ENCODE data around the gene SNAP47. TPM values are rescaled to one million over a fixed set of nuclear protein-coding genes. Genes with fewer than 3 reads are reported as not detected.
"Not testable (repeated sequence)": the region's sequence is repeated elsewhere in the genome, so short reads cannot be mapped to it uniquely, and the experiment has no call there.

The SNAP47 gene, protein sequence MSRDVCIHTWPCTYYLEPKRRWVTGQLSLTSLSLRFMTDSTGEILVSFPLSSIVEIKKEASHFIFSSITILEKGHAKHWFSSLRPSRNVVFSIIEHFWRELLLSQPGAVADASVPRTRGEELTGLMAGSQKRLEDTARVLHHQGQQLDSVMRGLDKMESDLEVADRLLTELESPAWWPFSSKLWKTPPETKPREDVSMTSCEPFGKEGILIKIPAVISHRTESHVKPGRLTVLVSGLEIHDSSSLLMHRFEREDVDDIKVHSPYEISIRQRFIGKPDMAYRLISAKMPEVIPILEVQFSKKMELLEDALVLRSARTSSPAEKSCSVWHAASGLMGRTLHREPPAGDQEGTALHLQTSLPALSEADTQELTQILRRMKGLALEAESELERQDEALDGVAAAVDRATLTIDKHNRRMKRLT
- 79.8 and 86.1 TPM in 2 replicates for total RNA-seq (2014; rRNA removed; shearing (Covaris generic); ENCODE audit: low replicate concordance)

DNA sequence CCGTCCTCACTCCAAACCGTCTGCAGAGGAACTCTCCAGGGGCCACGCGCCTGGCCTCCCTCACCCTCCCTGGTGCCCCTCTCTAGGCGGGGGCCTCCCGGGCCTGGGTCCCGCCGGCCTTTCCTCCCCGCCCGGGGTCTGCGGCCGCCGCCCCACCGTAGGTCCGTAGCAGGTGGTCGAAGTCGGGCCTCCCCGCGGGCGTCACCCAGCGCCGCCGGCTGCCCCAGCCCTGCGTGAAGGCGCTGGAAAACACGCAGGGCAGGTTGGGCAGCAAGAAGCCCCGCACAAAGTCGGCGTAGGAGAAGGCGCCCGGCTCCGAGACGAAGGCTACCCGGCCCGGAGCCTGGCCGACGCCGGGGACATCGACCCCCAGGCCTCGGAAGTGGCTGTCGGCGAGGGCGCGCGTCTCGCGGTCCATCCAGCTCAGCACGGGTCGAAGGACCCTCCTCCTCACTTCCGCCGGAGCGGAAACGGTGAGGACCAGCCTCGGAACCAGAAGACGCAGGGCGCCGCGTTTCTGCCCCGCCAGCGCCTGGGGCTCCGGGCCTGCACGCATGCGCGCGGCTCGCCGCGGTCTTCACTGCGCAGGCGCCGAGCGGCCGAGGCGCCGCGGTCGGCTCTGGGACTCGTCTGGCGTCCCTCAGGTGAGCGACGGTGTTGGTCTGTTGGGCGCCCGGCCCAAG, at the start of gene SNAP47, which contains the start of gene JMJD4:
Gene SNAP47 (plus strand): TSS at position 580 of the 683 bp plus-strand sequence. CDS start 12,302 bp downstream, outside the sequence.
Gene JMJD4 (minus strand): TSS at position 447 of the 683 bp plus-strand sequence. CDS start 29 bp downstream, at position 418.
- in situ Hi-C loops (cut with HindIII; ENCODE audit: low pct_unique_long_range_greater_than_20kb, low sequenced_read_pairs): no loop called here

DNA sequence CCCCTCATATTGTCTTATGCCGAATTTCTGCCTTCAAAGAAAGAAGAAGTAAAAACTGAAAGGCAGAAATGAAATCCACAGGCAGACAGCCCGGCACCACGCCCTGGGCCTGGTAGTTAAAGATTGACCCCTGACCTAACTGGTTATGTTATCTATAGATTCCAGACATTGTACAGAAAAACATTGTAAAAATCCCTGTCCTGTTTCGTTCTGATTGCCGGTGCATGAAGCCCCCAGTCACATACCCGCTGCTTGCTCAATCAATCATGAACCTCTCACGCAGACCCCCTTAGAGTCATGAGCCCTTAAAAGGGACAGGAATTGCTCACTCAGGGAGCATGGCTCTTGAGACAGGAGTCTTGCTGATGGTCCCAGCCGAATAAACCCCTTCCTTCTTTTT, 49.4 kb upstream of the SNAP47 start:
- in situ Hi-C loops (cut with HindIII; ENCODE audit: low pct_unique_long_range_greater_than_20kb, low sequenced_read_pairs): no loop called here
- no peak for DNase-seq (ENCODE audit: low read depth)

More for the DNA sequence above, at the start of gene SNAP47, which contains the start of gene JMJD4:
- DNase-seq (ENCODE audit: low read depth): peak; percentile 91

DNA sequence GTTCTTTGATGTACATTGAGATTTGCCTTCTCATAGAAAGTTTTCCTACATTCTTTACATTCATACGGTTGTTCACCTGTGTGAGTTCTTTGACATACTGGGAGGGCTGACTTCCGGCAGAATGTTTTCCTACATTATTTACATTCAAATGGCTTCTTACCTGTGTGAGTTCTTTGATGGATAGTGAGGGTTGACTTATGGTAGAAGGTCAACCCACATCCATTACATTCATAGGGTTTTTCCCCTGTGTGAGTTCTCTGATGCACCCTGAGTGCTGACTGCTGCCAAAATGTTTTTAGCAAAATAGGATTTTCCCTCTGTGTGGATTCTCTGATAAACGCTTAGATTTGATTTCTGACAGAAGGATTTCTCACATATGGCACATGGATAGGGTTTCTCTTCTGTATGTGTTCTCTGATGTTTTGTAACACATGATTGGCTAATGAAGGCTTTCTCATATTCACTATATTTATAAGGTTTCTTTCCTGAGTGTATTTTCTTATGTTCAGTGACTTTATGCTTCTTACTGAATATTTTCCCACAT, 37.8 kb upstream of the SNAP47 start:
- DNase-seq (ENCODE audit: low read depth): no peak
- in situ Hi-C loops (cut with HindIII; ENCODE audit: low pct_unique_long_range_greater_than_20kb, low sequenced_read_pairs): no loop called here

DNA sequence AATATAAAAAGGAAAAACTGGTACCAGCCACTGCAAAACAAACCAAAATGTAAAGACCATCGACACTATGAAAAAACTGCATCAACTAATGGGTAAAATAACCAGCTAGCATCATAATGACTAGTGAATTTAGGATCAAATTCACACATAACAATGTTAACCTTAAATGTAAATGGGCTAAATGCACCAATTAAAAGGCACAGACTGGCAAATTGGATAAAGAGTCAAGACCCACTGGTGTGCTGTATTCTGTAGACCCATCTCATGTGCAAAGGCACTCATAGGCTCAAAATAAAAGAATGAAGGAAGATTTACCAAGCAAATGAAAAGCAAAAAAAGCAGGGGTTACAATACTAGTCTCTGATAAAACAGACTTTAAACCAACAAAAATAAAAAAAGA, 33.6 kb upstream of the SNAP47 start:
- DNase-seq (ENCODE audit: low read depth); in situ Hi-C loops (cut with HindIII; ENCODE audit: low pct_unique_long_range_greater_than_20kb, low sequenced_read_pairs): not testable (repeated sequence)

DNA sequence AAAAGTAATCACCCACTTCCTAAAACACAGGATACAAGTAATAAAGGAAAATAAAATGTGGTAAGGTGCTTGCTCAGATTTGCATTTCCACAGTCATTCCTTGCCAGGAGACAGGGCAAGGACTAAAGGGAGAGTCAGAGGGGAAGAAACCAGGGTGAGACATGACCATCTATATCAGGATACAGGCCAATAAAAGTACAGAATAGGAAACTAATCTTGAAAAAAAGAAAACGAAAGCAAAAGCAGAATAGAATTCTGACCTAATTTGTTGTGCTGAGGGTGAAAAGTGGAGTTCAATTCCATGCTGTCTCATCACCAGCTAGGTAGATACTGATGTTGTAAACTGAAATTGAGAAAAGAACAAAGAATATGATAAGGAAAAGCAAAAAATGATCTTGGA, 27.4 kb upstream of the SNAP47 start:
- in situ Hi-C loops (cut with HindIII; ENCODE audit: low pct_unique_long_range_greater_than_20kb, low sequenced_read_pairs): no loop called here
- no peak for DNase-seq (ENCODE audit: low read depth)

DNA sequence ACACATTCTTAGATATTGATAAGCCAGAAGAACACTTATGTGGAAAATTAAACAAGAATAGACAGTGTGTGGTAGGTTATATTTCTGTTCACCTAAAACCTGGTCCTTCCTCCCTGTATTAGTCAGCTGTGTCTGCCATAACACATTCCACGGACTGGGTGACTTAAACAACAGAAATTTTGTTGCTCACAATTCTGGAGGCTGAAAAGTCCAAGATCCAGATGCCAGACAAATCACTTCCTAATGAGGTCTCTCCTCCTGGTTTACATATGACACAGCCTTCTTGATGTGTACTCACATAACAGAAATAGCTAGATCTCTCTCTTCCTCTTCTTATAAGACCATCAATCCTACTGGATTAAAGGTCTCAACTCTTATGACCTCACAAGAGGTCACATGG, 25.8 kb upstream of the SNAP47 start:
- DNase-seq (ENCODE audit: low read depth): no peak
- in situ Hi-C loops (cut with HindIII; ENCODE audit: low pct_unique_long_range_greater_than_20kb, low sequenced_read_pairs): no loop called here

DNA sequence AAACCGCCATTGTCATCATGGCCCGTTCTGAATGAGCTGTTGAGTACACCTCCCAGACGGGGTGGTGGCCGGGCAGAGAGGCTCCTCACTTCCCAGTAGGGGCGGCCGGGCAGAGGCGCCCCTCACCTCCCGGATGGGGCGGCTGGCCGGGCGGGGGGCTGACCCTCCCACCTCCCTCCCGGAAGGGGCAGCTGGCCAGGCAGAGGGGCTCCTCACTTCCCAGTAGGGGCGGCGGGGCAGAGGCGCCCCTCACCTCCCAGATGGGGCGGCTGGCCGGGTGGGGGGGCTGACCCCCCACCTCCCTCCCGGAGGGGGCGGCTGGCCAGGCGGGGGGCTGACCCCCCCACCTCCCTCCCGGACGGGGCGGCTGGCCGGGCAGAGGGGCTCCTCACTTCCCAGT, 24.8 kb upstream of the SNAP47 start:
- DNase-seq (ENCODE audit: low read depth); in situ Hi-C loops (cut with HindIII; ENCODE audit: low pct_unique_long_range_greater_than_20kb, low sequenced_read_pairs): not testable (repeated sequence)

DNA sequence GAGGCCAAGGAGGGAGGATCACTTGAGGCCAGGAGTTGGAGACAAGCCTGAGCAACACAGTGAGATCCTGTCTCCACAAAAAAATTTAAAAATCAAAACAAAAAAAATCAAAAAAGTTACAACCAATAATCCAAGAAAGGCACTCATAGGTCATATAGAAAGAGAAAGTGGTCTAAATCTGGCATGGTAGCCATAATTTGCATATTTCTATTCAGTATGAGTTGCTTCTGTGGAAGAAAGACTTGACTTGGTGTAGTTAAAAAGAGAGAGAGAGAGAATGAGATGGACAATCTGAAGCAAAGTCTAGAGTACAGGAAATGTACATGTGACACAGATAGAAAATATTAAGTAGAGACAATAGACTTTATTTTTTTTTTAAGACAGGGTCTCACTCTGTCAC, 22.6 kb upstream of the SNAP47 start:
- in situ Hi-C loops (cut with HindIII; ENCODE audit: low pct_unique_long_range_greater_than_20kb, low sequenced_read_pairs): no loop called here
- DNase-seq (ENCODE audit: low read depth): no peak

DNA sequence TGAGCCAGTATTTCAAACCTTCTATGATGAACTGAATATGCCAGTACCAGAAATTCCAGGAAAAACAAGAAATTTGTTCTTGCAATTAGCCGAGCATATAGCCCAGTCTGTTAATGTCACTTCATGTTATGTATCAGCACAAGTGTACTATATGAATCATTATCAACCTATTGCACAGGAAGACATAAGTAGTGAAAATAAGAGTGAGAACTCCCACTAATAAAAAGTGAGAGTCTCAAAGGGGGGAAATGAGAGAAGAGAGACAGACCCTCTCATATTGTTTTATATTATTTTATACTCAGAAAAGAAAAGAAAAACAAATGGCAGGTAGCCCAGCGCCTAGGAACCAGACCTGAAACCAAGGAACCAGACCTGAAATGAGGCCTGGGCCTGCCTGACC, 16.3 kb upstream of the SNAP47 start:
- in situ Hi-C loops (cut with HindIII; ENCODE audit: low pct_unique_long_range_greater_than_20kb, low sequenced_read_pairs): no loop called here
- no peak for DNase-seq (ENCODE audit: low read depth)

DNA sequence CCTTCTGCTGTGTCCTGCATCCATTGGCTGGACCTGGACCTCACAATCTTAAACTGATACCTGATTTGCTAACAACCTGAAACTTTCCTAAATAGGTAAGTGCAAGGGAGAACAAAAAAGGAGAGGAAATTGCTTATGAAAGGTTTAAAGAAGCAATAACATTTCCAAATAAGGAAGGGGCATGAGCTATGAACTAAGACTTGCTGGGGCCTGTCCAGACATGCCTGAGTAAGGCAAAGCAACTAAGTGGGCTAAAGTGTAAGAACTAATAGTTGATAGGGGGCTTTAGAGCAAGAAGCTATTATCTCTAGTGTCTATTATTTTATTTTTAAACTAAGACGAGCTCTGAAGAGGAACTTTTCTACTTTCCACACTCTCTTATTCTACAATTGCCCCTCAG, 11.8 kb upstream of the SNAP47 start:
- no peak for DNase-seq (ENCODE audit: low read depth)
- in situ Hi-C loops (cut with HindIII; ENCODE audit: low pct_unique_long_range_greater_than_20kb, low sequenced_read_pairs): no loop called here

DNA sequence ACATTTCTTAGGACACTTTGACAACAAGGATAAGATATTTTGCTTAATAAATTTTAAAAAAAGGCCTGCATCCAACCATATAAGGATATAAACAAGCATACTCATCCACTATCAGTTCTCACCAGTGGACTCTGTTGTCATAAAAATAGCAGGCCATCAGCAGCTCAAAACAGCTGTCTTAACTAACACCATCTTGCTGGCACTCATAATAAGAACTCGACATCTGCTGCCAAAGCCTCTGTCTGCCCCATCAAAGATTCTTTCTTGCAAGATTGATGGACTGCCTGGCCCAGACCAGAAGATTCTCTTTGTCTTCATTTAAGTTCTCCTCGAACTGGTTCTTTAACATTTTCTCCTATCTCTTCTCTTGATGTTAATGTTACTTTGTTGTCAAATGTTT, 10.2 kb upstream of the SNAP47 start:
- in situ Hi-C loops (cut with HindIII; ENCODE audit: low pct_unique_long_range_greater_than_20kb, low sequenced_read_pairs): no loop called here
- DNase-seq (ENCODE audit: low read depth): no peak

DNA sequence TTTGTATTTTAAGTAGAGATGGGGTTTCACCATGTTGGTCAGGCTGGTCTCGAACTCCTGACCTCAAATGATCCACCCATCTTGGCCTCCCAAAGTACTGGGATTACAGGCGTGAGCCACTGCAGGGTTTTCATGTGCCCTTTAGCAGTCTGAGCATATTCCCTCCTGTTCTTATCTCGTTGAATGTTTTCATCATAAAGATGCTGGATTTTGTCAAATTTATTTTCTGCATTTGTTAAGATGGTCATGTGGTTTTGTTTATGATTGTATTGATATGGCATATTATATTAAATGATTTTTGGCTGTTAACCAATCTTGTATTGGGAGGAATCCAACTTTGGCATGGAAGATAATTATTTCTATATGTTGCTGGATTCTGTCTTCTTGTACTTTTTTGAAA, 8.9 kb upstream of the SNAP47 start:
- in situ Hi-C loops (cut with HindIII; ENCODE audit: low pct_unique_long_range_greater_than_20kb, low sequenced_read_pairs): no loop called here
- no peak for DNase-seq (ENCODE audit: low read depth)

DNA sequence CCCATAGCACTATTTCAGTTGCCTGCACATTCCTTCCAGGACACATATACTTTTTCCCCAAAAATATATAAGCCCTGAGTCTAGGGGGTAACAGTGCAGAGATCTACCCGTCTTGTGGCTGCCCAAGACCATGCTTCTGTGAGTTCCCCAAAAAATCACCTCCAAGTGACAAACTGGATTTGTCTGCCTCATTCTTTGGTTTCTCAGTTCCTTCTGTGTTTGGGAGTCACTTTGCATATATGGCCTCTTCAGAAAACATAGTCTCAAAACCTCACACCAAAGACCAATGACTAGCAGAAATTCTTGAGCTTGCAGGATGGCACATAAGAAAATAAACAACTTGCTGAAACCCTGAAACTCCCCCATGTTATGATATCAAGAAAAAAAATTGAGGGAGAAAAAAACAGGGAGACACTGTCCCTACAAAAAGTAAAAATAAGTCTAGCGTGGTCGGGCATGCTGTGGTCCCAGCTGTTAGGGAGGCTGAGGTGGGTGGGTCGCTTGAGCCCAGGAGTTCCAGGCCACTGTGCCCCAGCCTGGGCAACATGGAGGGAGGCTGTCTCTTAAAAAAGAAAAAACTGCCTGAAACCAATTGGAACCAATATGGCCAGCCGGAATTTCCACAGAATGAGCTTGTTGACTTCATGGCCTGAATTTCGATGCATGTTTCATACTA, 8.2 kb upstream of the SNAP47 start:
- in situ Hi-C loops (cut with HindIII; ENCODE audit: low pct_unique_long_range_greater_than_20kb, low sequenced_read_pairs): no loop called here
- DNase-seq (ENCODE audit: low read depth): no peak

DNA sequence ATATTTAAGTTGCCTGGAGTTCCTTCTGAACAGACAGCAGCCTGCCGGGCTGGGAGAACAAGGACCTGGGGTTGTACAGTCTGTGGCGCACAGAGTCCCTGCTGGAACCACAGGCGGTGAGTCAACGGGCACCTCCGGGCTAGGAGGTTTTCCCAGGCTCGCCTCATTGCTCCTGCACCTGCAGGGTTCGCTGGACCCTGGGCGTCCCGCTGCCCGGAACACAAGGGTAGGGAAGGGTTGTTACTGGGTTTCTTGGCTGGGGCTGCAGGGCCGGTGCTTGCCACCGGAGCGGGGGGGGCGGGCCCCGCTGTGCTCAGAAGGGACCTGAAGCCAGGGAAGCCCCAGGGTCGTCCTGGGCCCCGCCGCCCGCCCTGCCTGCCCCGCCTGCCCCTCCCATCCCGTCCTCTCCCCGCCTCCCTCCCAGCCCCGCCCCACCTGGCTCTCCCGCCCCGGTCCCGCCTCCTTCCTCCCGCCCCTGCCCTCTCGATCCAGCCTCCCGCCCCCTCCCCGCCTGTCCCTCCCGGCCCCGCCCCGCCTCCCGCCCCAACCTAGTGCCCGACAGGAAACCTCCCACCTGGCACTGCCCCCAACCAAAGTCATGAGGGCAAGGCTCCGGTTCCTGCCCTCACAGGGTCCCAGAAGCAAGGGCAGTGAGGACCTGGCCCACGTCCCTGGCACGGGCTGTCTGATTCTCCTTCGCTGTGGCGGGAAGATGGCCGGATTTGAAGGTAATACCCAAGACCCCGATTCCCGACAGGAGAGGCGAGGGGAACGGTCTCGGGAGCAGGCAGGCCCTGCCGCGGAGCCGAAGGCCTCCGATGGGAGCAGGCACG, 7.0 kb upstream of the SNAP47 start:
- peak; percentile 88 for DNase-seq (ENCODE audit: low read depth)
- in situ Hi-C loops (cut with HindIII; ENCODE audit: low pct_unique_long_range_greater_than_20kb, low sequenced_read_pairs): no loop called here

DNA sequence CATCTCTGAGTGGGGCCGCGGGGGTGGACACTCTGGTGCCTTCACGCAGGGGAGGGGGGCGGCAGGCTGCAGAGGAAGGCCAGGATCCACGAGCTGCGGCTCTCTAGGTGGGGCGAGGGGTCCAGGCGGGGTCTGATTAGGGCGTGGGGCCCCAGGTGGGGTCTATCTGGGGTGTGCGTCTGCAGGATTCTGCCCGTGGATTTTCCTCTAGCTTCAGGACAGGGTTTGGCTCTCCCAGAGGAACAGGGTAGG, 6.4 kb upstream of the SNAP47 start:
- DNase-seq (ENCODE audit: low read depth): no peak
- in situ Hi-C loops (cut with HindIII; ENCODE audit: low pct_unique_long_range_greater_than_20kb, low sequenced_read_pairs): no loop called here

DNA sequence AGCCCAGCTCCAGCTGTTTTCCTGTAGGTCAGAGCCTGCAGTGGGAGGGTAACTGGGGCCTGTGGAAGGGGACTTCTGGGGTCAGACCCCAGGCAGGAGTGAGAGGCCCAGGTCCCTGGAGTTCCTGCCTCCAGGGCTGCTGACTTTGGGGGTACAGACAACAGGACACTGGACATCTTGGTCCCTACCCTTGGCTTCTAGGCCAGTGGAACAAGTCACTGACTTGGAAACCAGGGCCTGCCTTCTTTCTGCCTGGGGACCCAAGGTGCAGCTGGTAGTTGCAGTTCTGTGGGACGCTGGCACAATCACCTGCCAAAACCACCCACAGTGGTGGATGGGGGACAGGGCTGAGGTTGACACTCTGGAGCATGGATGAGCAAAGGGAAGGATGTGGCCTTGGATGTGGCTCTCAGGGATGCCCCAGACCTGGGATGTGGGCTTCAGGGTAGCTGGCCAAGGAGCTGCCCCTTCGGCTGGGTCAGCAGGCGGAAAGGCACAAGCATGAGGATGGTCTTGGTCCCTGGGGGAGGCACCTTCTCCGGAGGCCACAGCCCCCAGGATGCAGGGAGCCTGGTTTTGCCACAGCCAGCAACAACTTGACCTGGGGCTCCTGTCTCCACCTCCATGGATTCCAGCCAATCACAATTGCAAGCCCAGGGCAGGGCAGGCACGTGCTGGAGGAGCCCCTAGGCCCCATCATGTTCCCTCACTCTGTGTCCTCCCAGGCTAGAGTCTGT, 5.9 kb upstream of the SNAP47 start:
- in situ Hi-C loops (cut with HindIII; ENCODE audit: low pct_unique_long_range_greater_than_20kb, low sequenced_read_pairs): no loop called here
- DNase-seq (ENCODE audit: low read depth): peak; percentile 21

DNA sequence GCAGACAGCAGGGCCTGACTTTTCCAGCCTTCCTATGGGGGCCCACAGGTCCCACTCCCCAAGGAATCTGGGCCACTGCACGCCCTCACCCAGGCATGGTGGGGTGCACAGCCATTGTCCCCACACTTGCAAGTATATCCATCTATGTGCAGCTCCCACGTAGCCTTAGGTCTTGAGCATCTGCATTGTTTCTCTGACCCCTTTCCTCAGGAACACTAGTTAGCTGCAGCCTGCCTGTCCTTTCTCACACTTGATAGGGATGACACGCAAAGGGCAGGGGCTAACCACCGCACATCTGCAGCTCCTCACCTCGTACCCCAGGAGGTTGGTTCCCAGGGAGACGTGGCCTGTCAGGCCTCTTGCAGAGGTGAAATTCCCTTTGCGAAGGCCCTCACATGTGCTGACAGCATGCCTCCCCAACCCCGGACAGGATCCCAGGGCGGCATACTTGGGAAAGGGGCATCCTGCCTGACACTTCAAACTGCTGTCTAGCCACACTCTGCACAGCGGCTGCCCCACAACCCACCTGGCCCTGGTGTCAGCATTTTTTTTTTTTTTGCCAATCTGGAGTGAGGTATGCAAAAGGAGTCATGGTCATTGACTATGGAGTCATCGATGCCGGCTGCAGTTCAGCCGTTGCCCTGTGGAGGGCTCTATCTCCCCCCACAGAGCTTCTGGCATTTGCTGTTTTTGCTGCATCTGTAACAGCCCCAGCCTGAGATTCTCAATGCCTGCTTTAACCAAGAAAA, 5.2 kb upstream of the SNAP47 start:
- peak; percentile 64 for DNase-seq (ENCODE audit: low read depth)
- in situ Hi-C loops (cut with HindIII; ENCODE audit: low pct_unique_long_range_greater_than_20kb, low sequenced_read_pairs): no loop called here

All from Caki2 (cell line).